ENCODE results near the gene FZD10. TPM values are rescaled to one million over a fixed set of nuclear protein-coding genes. Genes with fewer than 3 reads are reported as not detected.

Gene FZD10
- total and polyA plus RNA-seq, 2 of the 8 experiments (the other 6 are each of a cell fraction or from before 2014, with no cell fraction given): 0.11 to 0.60 TPM

- no peak overlapping the region for H3K9ac ChIP-seq (replicated peaks in 1 of 4; ENCODE audit: extremely low read depth in 1 of 4, low read depth in 3 of 4, low read length in 3 of 4)
- H3K23ac ChIP-seq (ENCODE audit: insufficient read length): no peak overlapping the region
- H2AFZ ChIP-seq (ENCODE audit: low read length): no peak overlapping the region
- no peaks in the 10 kb centered on the region for H3K36me3 ChIP-seq (ENCODE audit: control insufficient read depth in 2 of 4, insufficient read depth in 4 of 4, low read length in 3 of 4)
- no peak overlapping the region for H2BK120ac ChIP-seq (replicated peaks; ENCODE audit: low read depth, low read length)
- no peak overlapping the region for H3K27ac ChIP-seq (ENCODE audit: low read depth, low read length)
- H3K18ac ChIP-seq (ENCODE audit: extremely low read depth, low read length): no peak overlapping the region
- FAIRE-seq: no peak
- H4K5ac ChIP-seq (ENCODE audit: insufficient read length, low read depth, low read length): no peak overlapping the region
- H2BK5ac ChIP-seq (ENCODE audit: low read depth, low read length): no peak overlapping the region
- H3K4me2 ChIP-seq (ENCODE audit: insufficient read depth in 1 of 2, low read depth in 2 of 2, low read length in 2 of 2): no peak overlapping the region
- H3K23me2 ChIP-seq (ENCODE audit: low read depth, low read length): no peaks in the 10 kb centered on the region
- no peaks in the 10 kb centered on the region for H3K9me3 ChIP-seq (ENCODE audit: insufficient read depth in 2 of 2, low read depth in 1 of 2, low read length in 1 of 2)
- H3K56ac ChIP-seq (replicated peaks; ENCODE audit: insufficient read length, low read depth, low read length): no peak overlapping the region
- no peak overlapping the region for H2BK20ac ChIP-seq (ENCODE audit: low read length)
- no peak overlapping the region for H3K4me3 ChIP-seq (ENCODE audit: extremely low read depth in 1 of 4, insufficient read depth in 2 of 4, low read depth in 3 of 4, low read length in 4 of 4)
- TF ChIP-seq CHD1 (IDR thresholded peaks at IDR 0.05; ENCODE audit: low read depth, low read length): no peak
- no peak overlapping the region for H3K4ac ChIP-seq (replicated peaks; ENCODE audit: insufficient read length, low read depth, low read length)
- H4K91ac ChIP-seq (replicated peaks; ENCODE audit: insufficient read length, low read length): peak overlapping the region; percentile 38
- no peak overlapping the region for H4K8ac ChIP-seq (ENCODE audit: extremely low read depth, insufficient read depth, low read length)
- no peaks in the 10 kb centered on the region for H3K79me1 ChIP-seq (ENCODE audit: low read depth, low read length)
- peak overlapping the region; percentile 84; the same call in 1 of the 2 replicates for H2BK12ac ChIP-seq (ENCODE audit: low read depth, low read length)
- H4K20me1 ChIP-seq (replicated peaks in 1 of 2; ENCODE audit: control insufficient read depth in 1 of 2, insufficient read depth in 2 of 2, low read length in 2 of 2): no peaks in the 10 kb centered on the region
- no peak overlapping the region for H2BK15ac ChIP-seq (ENCODE audit: low read length)
- peaks cover 0 to 4% (median 0%) of the 10 kb centered on the region in 4 experiments; a peak in 2 of 7 replicates for H3K4me1 ChIP-seq (replicated peaks in 1 of 4; ENCODE audit: control insufficient read depth in 3 of 4, insufficient read depth in 4 of 4, low read length in 3 of 4)
- ChIA-PET POLR2A (ENCODE audit: partially characterized antibody) (interaction anchor here (1.2 kb wide), 1 partner anchor 12 kb away, joined by 3 read pairs; no protein-coding TSS in a partner anchor), CTCF (ENCODE audit: partially characterized antibody) (interaction anchor here (1.0 to 1.7 kb wide), 4 partner anchors 12 to 78 kb away, joined by 3 to 7 read pairs (median 4); no protein-coding TSS in a partner anchor)
- H3K14ac ChIP-seq (ENCODE audit: insufficient read length): no peak overlapping the region
- H2AK5ac ChIP-seq (ENCODE audit: low read depth, low read length): peak overlapping the region; percentile 90; the same call in 1 of the 2 replicates
- no peaks in the 10 kb centered on the region for H3K79me2 ChIP-seq (ENCODE audit: control insufficient read depth in 1 of 2, insufficient read depth in 2 of 2, low read length in 2 of 2)
- 84% methylated on average over 30 of the region's 31 CpGs; no CpG with 5 or more reads in 1 of the 2 experiments for WGBS, 2 experiments (ENCODE audit: extremely low coverage in 1 of 2, insufficient coverage in 1 of 2, insufficient read length in 1 of 2, insufficient replicate concordance in 2 of 2, low coverage in 1 of 2, low lambda C conversion rate in 2 of 2, missing lambda C conversion rate in 1 of 2)
- peaks cover 0 to 7% (median 3%) of the 10 kb centered on the region in 4 experiments; a peak in 2 of 7 replicates for H3K27me3 ChIP-seq (replicated peaks in 1 of 4; ENCODE audit: control insufficient read depth in 3 of 4, extremely low read depth in 1 of 4, insufficient read depth in 3 of 4, low read length in 3 of 4)
- DNase-seq (ENCODE audit: low read depth in 1 of 2, low spot score in 2 of 2): no peak
These were observed 42.1 kb upstream of the FZD10 start for GRCh38 chr12:130120012-130120805.
